Activated CD4-positive, alpha-beta T cell treated with anti-CD3 and anti-CD28 coated beads, Interleukin-10, Interleukin-2, amounts not matched to agents 100 ng/mL and 50 ng/mL, durations not matched to agents 16 hours and 8 hours (primary cell): Measurements from ENCODE around the gene ATP11C.
"Not testable (repeated sequence)": the region's sequence is repeated elsewhere in the genome, so short reads cannot be mapped to it uniquely, and the experiment has no call there.

ENCODE experiments used
- DNase-seq: peaks from one replicate; pipeline ENCODE4 v3.0.0-alpha.2; 2020

Gene ATP11C

DNA sequence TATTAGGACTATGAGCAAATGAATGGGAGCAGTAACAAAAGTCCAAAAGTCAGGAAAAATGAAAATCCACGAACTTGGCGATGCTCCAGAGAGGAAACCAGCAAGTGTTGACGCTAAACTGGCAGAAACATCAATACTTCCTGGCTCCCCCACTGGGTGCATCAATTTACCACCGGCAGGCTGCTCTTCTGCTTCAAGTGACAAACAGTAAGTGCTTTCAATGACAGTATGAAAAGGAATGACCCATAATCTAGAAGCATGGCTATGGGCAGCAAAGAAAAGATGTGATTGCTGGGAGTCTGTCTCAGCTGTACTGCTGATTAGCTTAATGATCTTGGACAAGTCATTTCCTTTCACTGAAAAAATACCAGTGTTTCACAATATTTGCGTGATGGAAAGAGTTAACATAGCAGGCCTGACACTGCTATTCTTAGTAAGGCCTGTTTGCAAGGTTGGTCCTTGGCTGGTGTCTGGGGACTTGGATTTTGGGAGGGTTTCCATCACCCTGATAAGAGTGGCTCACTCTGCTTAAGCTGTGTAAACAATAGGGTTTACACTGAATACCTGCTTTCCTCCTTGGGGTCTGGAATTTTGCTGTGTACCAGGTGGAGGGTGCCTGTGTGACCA is 8.7 kb downstream of the ATP11C start:
- DNase-seq: peak; percentile 4

DNA sequence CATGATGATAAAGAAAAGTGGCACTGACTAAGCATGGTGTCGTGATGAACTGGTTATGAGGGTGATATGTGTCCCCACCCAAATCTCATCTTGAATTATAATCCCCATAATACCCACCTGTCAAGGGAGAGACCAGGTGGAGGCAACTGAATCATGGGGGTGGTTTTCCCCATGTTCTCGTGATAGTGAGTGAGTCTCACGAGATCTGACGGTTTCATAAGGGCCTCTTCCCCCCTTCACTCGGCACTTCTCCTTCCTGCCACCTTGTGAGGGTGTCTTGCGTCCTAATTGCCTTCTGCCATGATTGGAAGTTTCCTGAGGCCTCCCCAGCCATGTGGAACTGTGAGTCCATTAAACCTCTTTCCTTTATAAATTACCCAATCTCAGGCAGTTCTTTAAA is 11.7 kb downstream of the ATP11C start:
- DNase-seq: not testable (repeated sequence)

DNA sequence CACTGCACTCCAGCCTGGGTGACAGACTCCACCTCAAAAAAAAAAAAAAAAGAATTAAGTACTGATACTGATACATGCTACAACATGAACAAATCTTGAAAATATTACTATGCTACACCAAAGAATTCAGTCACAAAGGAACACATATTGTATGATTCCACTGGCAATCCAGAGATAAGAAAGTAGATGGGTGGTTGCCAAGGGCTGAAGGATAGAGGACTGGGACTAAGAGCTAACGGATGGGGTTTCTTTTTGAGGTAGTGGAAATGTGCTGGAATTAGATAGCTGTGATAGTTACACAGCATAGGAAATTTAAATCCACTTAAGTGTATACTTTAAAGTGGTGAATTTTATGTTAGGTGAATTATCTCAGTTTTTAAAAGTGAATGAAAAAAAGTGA is 12.5 kb downstream of the ATP11C start:
- no peak for DNase-seq

DNA sequence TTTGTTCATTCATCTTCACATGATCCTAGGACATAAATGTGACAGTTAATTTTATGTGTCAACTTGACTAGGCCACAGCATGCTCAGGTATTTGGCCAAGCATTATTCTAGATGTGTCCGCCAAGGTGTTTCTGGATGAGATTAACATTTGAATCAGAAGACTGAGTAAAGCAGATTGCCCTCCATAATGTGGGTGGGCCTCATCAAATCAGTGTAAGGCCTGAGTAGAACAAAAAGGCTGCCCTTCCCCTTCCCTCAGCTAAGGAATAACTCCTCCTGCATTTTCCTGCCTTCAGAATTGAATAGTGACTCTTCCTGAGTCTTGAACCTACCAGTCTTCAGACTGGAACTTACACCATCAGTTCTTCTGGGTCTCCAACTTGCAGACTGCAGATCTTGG is 18.4 kb downstream of the ATP11C start:
- no peak for DNase-seq

DNA sequence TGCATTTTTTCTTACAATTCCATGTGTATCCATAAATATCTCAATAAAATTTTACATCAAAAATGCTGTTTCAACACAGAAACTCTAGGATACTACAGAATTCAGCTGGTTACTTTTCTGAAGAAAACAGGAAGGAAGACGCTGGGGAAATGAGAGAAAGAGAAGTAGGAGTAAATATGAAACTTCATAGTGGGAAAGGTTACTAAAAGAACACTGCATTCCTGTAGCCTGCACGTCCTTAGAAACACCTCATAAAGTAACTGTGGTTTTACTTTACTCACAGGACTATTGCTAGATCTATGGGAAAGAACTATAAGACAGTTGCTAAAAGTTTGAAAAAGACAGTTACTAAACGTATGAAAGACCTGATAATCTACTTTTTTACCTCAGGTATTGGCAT is 23.1 kb downstream of the ATP11C start:
- DNase-seq: peak; percentile 37

DNA sequence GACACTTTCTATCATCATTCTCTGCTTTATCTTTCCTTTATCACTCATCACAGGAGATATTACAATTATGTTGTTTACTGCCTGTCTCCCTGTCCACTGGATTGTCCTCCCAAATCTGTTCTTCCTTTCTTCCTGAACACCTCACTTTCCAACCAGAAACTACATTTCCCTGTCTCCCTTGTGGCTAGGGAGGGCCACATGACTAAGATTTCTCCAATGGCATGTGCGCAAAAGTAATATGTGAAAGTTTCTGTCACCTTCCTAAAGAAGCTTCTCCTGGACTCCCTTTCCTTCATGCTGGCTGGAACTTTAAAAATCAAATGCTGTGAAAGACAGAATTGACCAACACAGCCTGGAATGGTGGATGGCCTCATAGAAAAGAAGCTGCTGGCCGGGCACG is 25.8 kb downstream of the ATP11C start:
- DNase-seq: no peak

DNA sequence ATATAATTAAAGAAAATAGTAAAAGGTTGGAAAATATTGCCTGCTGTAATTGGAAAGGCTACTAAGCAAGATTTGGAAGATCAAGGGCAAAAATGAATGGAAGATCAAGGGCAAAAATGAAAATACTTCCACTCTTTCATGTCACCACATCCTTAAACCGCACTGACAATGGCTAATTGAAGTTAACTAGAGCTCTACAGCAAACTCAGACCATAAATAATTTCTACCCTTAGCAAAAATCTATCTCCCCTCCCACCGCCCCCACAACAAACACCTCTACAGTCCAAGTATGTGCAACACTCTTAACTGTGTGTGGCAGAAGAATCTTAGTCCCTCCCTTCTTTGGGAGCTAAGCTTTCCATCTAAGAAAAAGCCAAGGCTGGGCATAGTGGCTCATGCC is 27.1 kb downstream of the ATP11C start:
- DNase-seq: no peak

DNA sequence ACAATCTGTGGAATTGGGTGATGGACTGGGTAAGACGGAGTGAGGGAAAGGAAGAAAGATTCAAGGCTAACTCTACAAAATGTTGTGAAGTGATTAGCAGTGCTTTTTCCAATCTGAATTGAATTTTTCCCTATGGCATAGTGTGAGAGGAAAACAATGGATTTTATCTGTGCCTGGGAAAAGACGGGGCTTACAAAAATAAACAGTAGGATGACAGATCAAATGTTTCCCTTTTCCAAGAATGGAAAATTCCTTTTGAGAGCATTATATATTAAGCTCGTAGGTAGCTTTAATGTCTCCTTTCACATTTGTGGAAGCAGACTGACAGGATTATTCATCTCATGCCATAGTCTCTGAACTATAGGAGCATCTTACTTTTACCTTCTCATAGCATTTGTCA is 27.8 kb downstream of the ATP11C start:
- no peak for DNase-seq

DNA sequence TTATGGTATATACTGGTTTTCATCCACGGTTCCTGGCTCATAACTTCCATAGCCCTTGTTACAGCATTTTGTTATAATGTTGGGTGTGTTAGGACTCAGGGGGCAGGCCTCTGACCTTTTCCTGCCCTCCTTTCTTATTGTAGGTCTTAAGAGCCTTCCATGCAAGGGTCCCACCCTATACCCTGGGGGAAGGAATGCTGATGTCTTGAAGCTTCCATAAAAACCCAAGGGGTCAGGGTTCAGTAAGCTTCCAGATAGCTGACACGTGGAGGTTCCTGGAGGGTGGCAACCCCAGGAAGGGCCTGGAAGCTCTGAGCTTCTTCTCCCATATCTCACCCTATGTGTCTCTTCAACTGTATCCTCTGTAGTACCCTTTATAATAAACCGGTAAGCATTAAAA is 29.6 kb downstream of the ATP11C start:
- no peak for DNase-seq

DNA sequence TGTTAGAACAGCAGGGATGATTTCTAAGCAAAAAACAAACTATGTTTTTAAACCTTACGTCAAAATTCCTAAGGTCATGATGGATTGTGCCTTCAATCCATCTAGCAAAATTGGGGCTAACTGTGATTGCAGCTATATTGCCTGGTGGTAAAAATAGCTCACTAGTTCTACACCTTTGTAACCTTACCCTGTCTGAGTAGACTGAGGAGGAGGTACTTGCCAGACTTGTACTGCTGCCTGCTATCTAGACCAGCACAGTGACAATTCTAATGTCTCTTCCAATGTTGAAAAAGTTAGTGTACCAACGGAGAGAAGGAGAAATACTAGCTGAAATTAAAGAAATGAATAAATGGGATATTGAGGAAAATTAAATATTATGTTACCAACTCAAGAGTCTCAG is 30.3 kb downstream of the ATP11C start:
- no peak for DNase-seq

DNA sequence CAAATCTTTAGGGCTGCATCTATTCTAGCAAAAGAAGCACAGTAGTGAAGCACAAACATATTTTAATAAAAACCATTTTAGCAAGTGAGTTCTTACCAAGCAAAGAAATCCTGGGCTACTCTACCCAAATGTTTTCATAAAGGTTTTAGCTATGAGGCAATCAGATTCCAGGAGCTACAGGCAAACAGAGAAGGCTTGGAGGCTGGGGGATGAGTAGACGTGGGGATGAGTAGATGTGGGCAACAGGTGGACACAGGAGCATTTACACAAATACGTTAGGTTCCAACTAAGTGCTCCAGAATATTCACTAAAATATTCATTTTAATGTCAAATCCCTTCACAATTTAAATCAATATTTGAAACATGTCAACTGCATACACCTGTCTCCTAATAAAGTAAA is 34.5 kb downstream of the ATP11C start:
- DNase-seq: no peak

DNA sequence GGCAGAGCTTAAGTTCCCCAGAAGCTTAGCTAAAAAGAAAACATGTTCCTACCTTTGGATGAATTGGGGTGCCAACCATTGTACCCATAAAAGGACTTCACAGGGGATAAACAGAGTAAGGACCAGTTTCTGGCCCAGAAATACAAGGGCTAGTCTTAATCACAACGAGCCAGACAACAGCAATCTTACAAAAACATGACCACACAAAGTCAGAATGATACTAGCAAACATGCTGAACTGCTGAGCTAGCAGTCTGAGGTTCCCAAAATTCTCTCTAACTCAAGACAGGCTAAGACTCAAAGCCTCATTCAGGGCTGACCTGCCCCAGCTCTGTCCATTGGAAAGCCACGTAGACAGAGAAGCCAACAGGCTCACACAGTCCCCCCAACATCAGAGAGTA is 40.3 kb downstream of the ATP11C start:
- peak; percentile 38 for DNase-seq

DNA sequence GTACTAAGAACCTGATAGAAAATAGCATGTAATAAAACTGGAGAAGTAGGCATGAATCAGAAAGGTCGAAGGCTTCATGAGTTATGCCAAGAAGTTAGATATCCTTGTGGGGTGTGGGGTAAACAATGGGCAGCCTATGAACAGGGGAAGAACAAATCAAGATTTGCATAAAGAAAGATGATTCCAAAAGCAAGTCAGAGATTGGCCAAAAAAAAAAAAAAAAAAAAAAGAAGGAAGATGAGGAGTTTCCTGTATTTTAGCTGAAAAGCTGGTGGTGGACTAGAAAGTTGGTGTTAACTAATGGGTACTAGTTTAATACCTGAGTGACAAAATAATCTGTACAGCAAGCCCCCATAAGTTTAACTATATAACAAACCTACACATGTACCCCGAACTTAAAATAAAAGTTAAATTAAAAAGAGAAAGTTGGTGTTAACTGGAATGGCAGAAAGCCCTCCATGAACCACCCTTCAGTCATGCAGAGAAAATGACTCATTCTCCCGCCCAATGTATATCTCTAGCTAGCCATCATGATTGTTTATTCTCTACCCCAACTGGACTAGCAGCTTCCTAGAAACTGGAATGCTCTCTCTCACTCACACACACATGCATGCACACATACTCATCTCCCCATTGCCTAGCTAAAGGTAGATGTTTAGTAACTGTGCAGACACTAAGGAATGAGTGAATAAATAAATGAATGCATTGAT is 41.7 kb downstream of the ATP11C start:
- peak; percentile 4 for DNase-seq

DNA sequence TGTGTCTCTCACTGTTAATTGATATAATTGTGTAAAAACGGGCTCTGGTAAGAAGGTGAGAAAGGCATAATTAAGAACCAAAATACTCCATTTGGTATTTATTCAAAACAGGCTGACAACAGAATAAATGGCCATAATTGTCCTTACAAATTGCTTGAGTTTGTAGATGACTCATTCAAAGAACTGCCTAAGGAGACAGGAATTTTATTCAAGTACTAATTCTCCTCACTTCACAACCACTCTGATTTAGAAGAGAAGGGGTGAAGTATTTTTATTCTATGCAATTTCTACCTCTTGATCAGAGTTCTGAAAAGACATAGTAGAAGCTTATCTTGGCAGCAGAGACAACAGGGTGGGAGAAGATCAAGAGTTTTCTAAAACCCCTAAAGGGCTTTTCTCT is 43.1 kb downstream of the ATP11C start:
- DNase-seq: no peak

DNA sequence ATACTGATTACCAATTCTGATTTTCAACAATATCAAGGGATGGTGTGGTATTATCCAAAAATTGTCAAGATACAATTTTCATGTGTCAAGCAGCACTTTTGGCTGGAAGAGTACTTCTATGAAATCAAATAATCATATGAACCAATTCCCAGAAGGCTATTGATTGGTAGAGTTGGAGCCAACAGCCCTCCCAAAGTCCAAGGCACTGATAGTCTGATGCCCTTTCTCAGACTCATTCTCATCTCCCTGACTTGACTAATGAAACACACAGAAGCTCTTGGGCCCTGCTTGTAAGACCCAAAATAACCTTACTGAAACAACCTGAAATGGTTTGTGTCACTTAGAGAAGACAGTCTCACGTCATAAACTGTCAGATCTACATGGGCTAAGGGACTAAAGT is 48.9 kb downstream of the ATP11C start:
- DNase-seq: no peak

DNA sequence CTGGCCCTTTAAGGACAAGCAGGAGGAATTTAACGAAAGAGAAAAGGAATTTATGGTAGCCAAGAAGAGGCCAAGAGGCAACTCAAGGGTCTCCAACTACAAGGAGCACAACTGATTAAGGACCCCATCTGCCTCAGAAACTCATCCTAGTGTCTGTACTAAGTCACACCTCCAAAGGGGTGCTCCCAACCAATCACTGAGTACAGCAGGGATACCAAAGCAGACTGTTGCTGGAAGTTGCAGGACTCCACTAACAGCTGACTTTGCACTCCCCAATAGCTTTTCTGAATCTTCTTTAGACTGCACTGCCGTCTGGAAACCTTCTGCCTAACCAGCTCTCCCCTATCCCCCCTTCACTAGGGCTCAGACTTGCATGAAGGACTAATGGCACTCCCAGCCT is 50.6 kb downstream of the ATP11C start:
- DNase-seq: no peak

DNA sequence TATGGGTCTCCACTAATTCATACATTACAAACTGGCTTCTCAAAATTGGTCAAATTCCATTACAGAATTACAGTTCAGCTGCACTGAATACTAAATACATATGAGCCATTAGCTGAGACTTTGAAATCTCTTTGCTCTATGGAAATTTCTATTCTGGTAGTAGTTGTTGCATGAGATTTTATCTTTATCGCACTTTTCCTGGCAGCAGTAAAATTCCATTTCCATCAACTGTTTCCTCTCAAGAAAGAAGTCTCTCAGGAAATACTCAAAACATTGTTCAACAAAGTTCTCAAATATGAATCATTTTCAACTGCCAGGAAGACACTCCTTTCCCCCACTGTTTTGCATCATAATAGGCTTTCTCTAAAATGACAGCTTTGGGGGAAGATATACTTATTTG is 51.3 kb downstream of the ATP11C start:
- DNase-seq: no peak

DNA sequence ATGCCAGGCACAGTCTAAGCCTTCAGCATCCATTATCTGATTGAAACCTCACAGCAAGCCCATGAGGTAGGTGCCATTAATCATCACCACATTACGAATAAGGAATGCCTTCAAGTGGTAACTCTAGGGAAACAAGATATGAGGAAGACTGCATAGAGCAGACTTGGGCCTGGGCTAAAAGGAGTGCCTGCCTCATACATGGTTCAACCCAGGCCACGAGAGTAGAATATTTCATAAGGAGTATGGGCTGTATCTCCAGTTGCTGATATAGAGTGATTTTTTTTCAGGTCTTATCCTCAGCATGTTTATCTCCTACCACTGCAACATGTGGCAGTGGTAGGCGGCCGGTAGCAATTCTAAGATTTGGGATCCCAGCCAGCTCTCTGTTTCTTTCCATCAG is 51.7 kb downstream of the ATP11C start:
- DNase-seq: no peak

DNA sequence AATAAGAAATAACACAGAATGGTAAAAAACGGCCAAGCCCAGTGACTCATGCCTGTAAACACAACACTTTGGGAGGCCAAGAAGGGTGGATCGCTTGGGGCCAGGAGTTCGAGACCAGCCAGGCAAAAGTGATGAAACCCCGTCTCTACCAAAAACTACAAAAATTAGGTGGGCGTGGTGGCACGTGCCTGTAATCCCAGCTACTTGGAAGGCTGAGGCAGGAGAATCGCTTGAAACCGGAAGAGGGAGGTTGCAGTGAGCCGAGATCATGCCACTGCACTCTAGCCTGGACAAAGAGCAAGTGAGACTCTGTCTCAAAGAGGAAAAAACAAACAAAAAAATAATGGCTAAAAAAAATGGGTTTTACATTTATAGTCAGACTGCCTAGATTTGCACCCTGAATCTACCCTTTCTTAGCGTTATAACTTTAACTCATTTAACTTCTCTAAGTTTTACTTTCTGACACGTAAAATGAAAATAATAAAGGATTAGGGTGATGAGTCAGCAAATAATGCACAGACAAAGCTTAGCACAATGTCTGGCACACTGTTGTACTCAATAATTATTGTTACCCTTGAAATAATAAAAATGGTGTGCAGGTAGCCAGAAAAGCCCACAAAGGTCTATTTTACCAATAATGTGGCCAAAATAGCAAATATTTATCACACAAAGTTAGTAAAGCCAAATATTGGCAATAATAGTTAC is 55.0 kb downstream of the ATP11C start:
- no peak for DNase-seq

DNA sequence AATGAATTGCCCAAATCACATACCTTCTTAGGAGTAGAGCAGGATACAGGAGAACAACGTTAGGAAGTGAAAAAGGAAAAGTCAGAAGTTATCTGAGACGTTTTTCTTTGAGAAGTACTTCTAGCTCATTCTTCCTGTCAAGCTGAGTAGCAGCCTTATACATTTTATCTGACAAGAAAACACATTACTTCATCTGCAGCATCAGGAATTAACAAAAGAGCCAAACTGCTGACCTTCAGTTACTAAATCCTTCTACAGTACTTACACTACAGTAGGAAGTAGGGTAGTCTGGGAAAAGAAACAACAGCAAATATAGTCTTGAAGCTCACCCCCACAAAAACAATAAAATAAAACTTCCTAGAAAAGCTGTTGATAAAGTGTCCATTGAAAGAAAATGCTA is 57.0 kb downstream of the ATP11C start:
- DNase-seq: no peak

DNA sequence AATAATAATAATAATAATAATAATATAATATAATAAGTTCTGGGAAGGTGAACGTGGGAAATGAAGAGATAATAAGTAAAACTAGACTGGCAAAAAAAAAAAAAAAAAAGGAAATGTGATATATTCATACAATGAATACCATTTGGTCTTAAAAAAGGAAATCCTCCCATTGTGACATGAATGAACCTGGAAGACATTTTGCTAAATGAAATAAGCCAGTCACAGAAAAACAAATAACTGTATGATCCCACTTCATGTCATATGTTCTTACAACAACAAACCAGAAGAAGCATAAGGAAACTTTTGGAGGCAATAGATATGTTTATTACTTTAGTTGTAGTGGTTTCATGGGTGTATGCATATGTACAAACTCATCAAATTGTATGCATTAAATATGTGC is 63.1 kb downstream of the ATP11C start:
- DNase-seq: no peak

DNA sequence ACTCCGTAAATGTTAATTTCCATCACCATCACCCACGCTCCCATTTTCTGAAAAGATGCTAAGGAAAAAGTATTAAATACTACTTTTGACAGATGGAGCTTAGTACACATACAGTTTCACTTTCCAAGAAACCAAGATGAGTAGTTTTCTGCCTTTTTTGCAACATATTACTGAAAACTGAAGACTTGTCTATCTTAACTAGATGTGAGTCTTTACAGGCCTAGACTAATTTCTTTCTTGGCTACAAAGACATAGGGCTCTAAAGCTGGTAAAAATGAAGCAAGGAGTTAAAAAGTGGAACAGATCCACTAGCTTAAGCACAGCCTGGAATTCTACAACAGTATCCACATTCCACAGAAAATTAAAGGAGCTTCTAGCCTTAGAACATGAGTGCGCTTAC is 68.2 kb downstream of the ATP11C start:
- peak; percentile 1 for DNase-seq

DNA sequence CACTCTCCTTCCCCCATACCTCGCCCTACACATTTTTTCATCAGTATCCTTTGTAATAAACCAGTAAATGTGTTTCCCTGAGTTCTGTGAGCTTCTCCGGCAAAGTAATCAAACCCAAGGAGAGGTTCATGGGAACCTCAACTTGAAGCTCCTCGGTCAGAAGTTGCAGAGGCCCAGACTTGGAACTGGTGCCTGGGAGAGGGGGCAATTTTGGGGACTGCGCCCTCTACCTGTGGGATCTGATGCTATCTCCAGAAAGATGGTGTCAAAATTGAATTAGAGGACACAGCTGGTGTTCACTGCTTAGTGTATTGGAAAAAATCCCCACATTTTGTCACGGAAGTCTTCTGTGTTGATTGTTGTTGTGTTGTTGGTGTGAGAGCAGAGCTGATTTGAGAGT is 70.6 kb downstream of the ATP11C start:
- DNase-seq: no peak

DNA sequence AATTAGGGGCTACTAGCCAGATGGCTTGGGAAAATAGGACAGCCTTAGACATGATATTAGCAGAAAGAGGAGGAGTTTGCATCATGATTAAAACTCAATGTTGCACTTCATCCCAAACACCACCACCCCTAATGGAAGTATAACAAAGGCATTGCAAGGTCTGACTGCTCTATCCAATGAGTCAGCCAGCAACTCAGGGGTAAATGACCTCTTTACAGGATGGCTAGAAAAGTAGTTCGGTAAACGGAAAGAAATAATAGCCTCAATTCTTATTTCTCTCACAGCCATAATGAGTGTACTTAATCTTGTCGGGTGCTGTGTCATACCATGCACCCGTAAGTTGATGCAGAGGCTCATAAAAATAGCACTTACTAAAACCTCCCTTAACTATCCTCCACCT is 76.0 kb downstream of the ATP11C start:
- DNase-seq: not testable (repeated sequence)

DNA sequence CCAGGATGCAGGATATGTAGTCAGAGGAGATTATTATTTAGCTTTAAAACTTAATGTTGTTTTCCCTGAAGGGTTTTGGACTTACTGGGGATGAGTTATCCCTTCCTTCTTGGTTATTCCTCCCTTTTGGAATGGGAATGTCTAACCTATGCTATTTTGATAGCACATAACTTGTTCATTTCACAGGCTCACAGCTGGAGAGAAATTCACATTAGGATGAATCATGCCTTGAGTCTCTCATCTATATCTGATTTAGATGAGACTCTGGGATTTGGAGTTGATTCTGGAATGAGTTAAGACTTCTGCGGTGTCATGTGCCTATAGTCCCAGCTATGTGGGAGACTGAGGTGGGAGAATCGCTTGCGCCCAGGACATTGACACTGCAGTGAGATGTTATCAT is 81.1 kb downstream of the ATP11C start:
- no peak for DNase-seq
